Measurements from ENCODE around the gene PUS1.
"Not testable (repeated sequence)": the region's sequence is repeated elsewhere in the genome, so short reads cannot be mapped to it uniquely, and the experiment has no call there.

PUS1 gene

GRCh38 chr12:131928711-131929580 lies at the start of gene PUS1:
Gene PUS1 (plus strand): TSS chr12:131929276. CDS start chr12:131929723, 447 bp downstream.
- peak; percentile 88 for DNase-seq (ENCODE audit: low read depth)

- no peak for DNase-seq (ENCODE audit: low read depth)
Observed at GRCh38 chr12:131882804-131883520, 46.1 kb upstream of the PUS1 start.

- DNase-seq (ENCODE audit: low read depth), result no peak
Observed at GRCh38 chr12:131883521-131883900, 45.6 kb upstream of the PUS1 start.

- not testable (repeated sequence) for DNase-seq (ENCODE audit: low read depth)
Observed at GRCh38 chr12:131885076-131885475, 44.0 kb upstream of the PUS1 start.

- DNase-seq (ENCODE audit: low read depth), result no peak
Observed at GRCh38 chr12:131885543-131886057, 43.5 kb upstream of the PUS1 start.

- not testable (repeated sequence) for DNase-seq (ENCODE audit: low read depth)
Observed at GRCh38 chr12:131891722-131892121, 37.4 kb upstream of the PUS1 start.

- no peak for DNase-seq (ENCODE audit: low read depth)
Observed at GRCh38 chr12:131892711-131893604, 36.1 kb upstream of the PUS1 start.

- DNase-seq (ENCODE audit: low read depth), result no peak
Observed at GRCh38 chr12:131893605-131894312, 35.3 kb upstream of the PUS1 start.

GRCh38 chr12:131894313-131894860 lies 34.7 kb upstream of the PUS1 start, which contains the start of gene ULK1:
Gene ULK1 (plus strand): TSS chr12:131894622. CDS start chr12:131895002, 380 bp downstream.
- DNase-seq (ENCODE audit: low read depth), result peak; percentile 75

- DNase-seq (ENCODE audit: low read depth), result no peak
Observed at GRCh38 chr12:131894981-131895639, 34.0 kb upstream of the PUS1 start.

GRCh38 chr12:131895640-131896079 lies 33.4 kb upstream of the PUS1 start:
- no peak for DNase-seq (ENCODE audit: low read depth)

GRCh38 chr12:131896080-131896810 lies 32.8 kb upstream of the PUS1 start:
- DNase-seq (ENCODE audit: low read depth), result peak; percentile 89

GRCh38 chr12:131896811-131897270 lies 32.2 kb upstream of the PUS1 start:
- DNase-seq (ENCODE audit: low read depth), result no peak

GRCh38 chr12:131897276-131897675 lies 31.8 kb upstream of the PUS1 start:
- no peak for DNase-seq (ENCODE audit: low read depth)

GRCh38 chr12:131897875-131898274 lies 31.2 kb upstream of the PUS1 start:
- no peak for DNase-seq (ENCODE audit: low read depth)

- no peak for DNase-seq (ENCODE audit: low read depth)
Observed at GRCh38 chr12:131900397-131900796, 28.7 kb upstream of the PUS1 start.

GRCh38 chr12:131901431-131902331 lies 27.4 kb upstream of the PUS1 start:
- no peak for DNase-seq (ENCODE audit: low read depth)
